GM23338 (cell line): ENCODE results near the gene PCNT. TPM values are rescaled to one million over a fixed set of nuclear protein-coding genes. Genes with fewer than 3 reads are reported as not detected.

Experiments used
- ATAC-seq: fragments of 200-7000 bp; cut with Tn5 transposase; 3 replicates; pipeline ENCODE4 v1.9.1; 2020
- DNase-seq: peaks from one replicate; pipeline ENCODE4 v3.0.0-alpha.2; 2015; ENCODE audit warnings: low spot score
- H2AFZ ChIP-seq: fragments of 200-600 bp; sonication (generic); 2 replicates; pipeline ENCODE4 v1.8.0; 2016; ENCODE audit warnings: antibody characterized with exemption, mild to moderate bottlenecking, moderate library complexity
- H3F3A ChIP-seq: fragments of 200-600 bp; sonication (generic); replicated peaks from 2 replicates; pipeline ENCODE4 v1.8.0; 2017; ENCODE audit warnings: antibody characterized with exemption, mixed run types, low read depth
- H3K27ac ChIP-seq: fragments of 200-600 bp; sonication (generic); 2 replicates; pipeline ENCODE4 v1.6.1; 2016; ENCODE audit warnings: low read depth
- H3K27me3 ChIP-seq: fragments of 200-600 bp; sonication (generic); 2 replicates; pipeline ENCODE4 v1.8.0; 2016; ENCODE audit warnings: mild to moderate bottlenecking, mixed run types, moderate library complexity; ENCODE audit not compliant: insufficient read depth
- H3K36me3 ChIP-seq: fragments of 200-600 bp; sonication (generic); 2 replicates; pipeline ENCODE4 v1.8.0; 2016; ENCODE audit warnings: mild to moderate bottlenecking; ENCODE audit not compliant: insufficient read depth
- H3K4me1 ChIP-seq: fragments of 200-600 bp; sonication (generic); 2 replicates; pipeline ENCODE4 v1.8.0; 2016; ENCODE audit warnings: mild to moderate bottlenecking, moderate library complexity; ENCODE audit not compliant: insufficient read depth
- H3K4me2 ChIP-seq: fragments of 200-600 bp; sonication (generic); 2 replicates; pipeline ENCODE4 v1.7.1; 2017; ENCODE audit warnings: mixed run types
- H3K4me3 ChIP-seq: fragments of 200-600 bp; sonication (generic); 2 replicates; pipeline ENCODE4 v1.6.1; 2016; ENCODE audit warnings: mixed run types
- H3K79me2 ChIP-seq: fragments of 200-600 bp; sonication (generic); replicated peaks from 2 replicates; pipeline ENCODE4 v1.8.0; 2017; ENCODE audit warnings: mild to moderate bottlenecking; ENCODE audit not compliant: insufficient read depth
- H3K9me2 ChIP-seq: fragments of 200-600 bp; sonication (generic); 2 replicates; pipeline ENCODE4 v1.8.0; 2017; ENCODE audit not compliant: insufficient read depth
- H4K20me1 ChIP-seq: fragments of 200-600 bp; sonication (generic); replicated peaks from 2 replicates; pipeline ENCODE4 v1.8.0; 2017; ENCODE audit warnings: mild to moderate bottlenecking; ENCODE audit not compliant: insufficient read depth
- H3K27ac Mint-ChIP-seq: 2 replicates; pipeline ENCODE4 v1.8.0; 2020; ENCODE audit warnings: inconsistent platforms, mild to moderate bottlenecking, moderate library complexity, mixed read lengths
- H3K27me3 Mint-ChIP-seq: 3 replicates; pipeline ENCODE4 v1.8.0; 2022; ENCODE audit warnings: low read depth, mild to moderate bottlenecking, moderate library complexity, mixed read lengths, inconsistent platforms; ENCODE audit not compliant: insufficient read depth, poor library complexity
- H3K36me3 Mint-ChIP-seq: 3 replicates; pipeline ENCODE4 v1.8.0; 2021; ENCODE audit warnings: low read depth, mild to moderate bottlenecking, inconsistent platforms, moderate library complexity, mixed read lengths
- H3K4me1 Mint-ChIP-seq: 3 replicates; pipeline ENCODE4 v1.8.0; 2020; ENCODE audit warnings: mild to moderate bottlenecking, inconsistent platforms, mixed read lengths
- H3K4me3 Mint-ChIP-seq: 3 replicates; pipeline ENCODE4 v1.8.0; 2021; ENCODE audit warnings: moderate library complexity, mild to moderate bottlenecking, inconsistent platforms, mixed read lengths
- H3K9me3 Mint-ChIP-seq: 3 replicates; pipeline ENCODE4 v1.8.0; 2020; ENCODE audit warnings: moderate library complexity, mild to moderate bottlenecking, inconsistent platforms, mixed read lengths
- CTCF ChIP-seq, 2 experiments: fragments of 200-600 bp in 1 of 2; sonication (generic) in 1 of 2; conservative IDR thresholded peaks; 2 replicates each; pipeline versions ENCODE4 v1.5.1 to v1.6.1; 2016 to 2017; ENCODE audit warnings: antibody characterized with exemption in 2 of 2, low read depth in 2 of 2, mild to moderate bottlenecking in 2 of 2, moderate library complexity in 1 of 2
- ETS1 ChIP-seq: IDR thresholded peaks from 2 replicates; pipeline ENCODE4 v1.6.1; 2016; ENCODE audit warnings: antibody characterized with exemption
- EZH2 ChIP-seq: fragments of 200-600 bp; sonication (generic); IDR thresholded peaks from one replicate; pipeline ENCODE4 v1.8.0; 2017; ENCODE audit warnings: antibody characterized with exemption, mild to moderate bottlenecking, low read depth; ENCODE audit not compliant: unreplicated experiment
- JUNB ChIP-seq: IDR thresholded peaks from one replicate; pipeline ENCODE4 v1.6.1; 2016; ENCODE audit warnings: antibody characterized with exemption; ENCODE audit not compliant: unreplicated experiment
- NANOG ChIP-seq: IDR thresholded peaks from 2 replicates; pipeline ENCODE4 v1.6.1; 2016; ENCODE audit warnings: antibody characterized with exemption, borderline replicate concordance
- POLR2AphosphoS5 ChIP-seq: IDR thresholded peaks from 2 replicates; pipeline ENCODE4 v1.6.1; 2016; ENCODE audit warnings: antibody characterized with exemption, low read depth
- REST ChIP-seq: IDR thresholded peaks from one replicate; pipeline ENCODE4 v1.6.1; 2018; ENCODE audit warnings: antibody characterized with exemption; ENCODE audit not compliant: unreplicated experiment
- ZNF331 ChIP-seq: fragments of 250-450 bp; sonication (Bioruptor Pico); IDR thresholded peaks from 2 replicates; pipeline ENCODE4 v1.5.0; 2020; ENCODE audit warnings: low read depth, mild to moderate bottlenecking, moderate library complexity
- polyA plus RNA-seq: library from polyadenylated mRNA; unstranded; fragments of >200 nt; fragmentation: Nextera tagmentation; extraction: Ambion mirVana; gene quantifications from 2 replicates; pipeline ENCODE4 v1.2.1, GENCODE V29; 2016
- total RNA-seq: library from RNA; depleted of rRNA; stranded (reverse); fragments of >200 nt; shearing (Covaris generic); gene quantifications from 2 replicates; pipeline ENCODE4 v1.2.3, GENCODE V29; 2014

Gene PCNT
- total and polyA plus RNA-seq, 2 experiments from 2014 or later = 39.6 to 46.1 TPM

- H3K27ac Mint-ChIP-seq = no peak overlapping the region
- no peaks in the 10 kb centered on the region for H3F3A ChIP-seq
- no peak overlapping the region for H3K4me2 ChIP-seq
- no peaks in the 10 kb centered on the region for H3K27me3 ChIP-seq
- H3K4me3 ChIP-seq = no peak overlapping the region
- H3K9me2 ChIP-seq = no peaks in the 10 kb centered on the region
- no peaks in the 10 kb centered on the region for H4K20me1 ChIP-seq
- H3K4me1 Mint-ChIP-seq = no peaks in the 10 kb centered on the region
- no peak overlapping the region for H2AFZ ChIP-seq
- TF ChIP-seq ZNF331 (CRISPR knock-in tag) = no peak
- no peak for TF ChIP-seq POLR2AphosphoS5
- no peak for TF ChIP-seq NANOG
- TF ChIP-seq ETS1 = no peak
- no peak for TF ChIP-seq REST
- TF ChIP-seq EZH2 = no peak
- no peak for TF ChIP-seq CTCF (conservative IDR thresholded peaks at IDR 0.05; ENCODE audit: low read depth in 2 of 2)
- ATAC-seq (no peak), DNase-seq (no peak)
- H3K36me3 ChIP-seq = peaks cover 2% of the 10 kb centered on the region
- H3K27me3 Mint-ChIP-seq = peaks cover 3% of the 10 kb centered on the region
- no peak overlapping the region for H3K4me3 Mint-ChIP-seq
- no peaks in the 10 kb centered on the region for H3K9me3 Mint-ChIP-seq
- H3K79me2 ChIP-seq = no peaks in the 10 kb centered on the region
- H3K36me3 Mint-ChIP-seq = peaks cover 47% of the 10 kb centered on the region
- H3K4me1 ChIP-seq = no peaks in the 10 kb centered on the region
- H3K27ac ChIP-seq = no peak overlapping the region
Observed at GRCh38 chr21:46397211-46397905, 73.4 kb downstream of the PCNT start.

GRCh38 chr21:46397993-46398392 is 74.0 kb downstream of the PCNT start:
- Mint-ChIP-seq H3K4me3 (no peak overlapping the region), H3K36me3 (peaks cover 48% of the 10 kb centered on the region), H3K9me3 (no peaks in the 10 kb centered on the region), H3K27ac (no peak overlapping the region), H3K4me1 (no peaks in the 10 kb centered on the region), H3K27me3 (peaks cover 3% of the 10 kb centered on the region)
- ATAC-seq = no peak
- no peak for DNase-seq
- no peak overlapping the region for H3K4me3 ChIP-seq
- no peaks in the 10 kb centered on the region for H3K79me2 ChIP-seq
- peaks cover 8% of the 10 kb centered on the region for H3K36me3 ChIP-seq
- H4K20me1 ChIP-seq = no peaks in the 10 kb centered on the region
- H3F3A ChIP-seq = no peaks in the 10 kb centered on the region
- no peak overlapping the region for H3K4me2 ChIP-seq
- no peak for TF ChIP-seq JUNB
- TF ChIP-seq NANOG = no peak
- no peaks in the 10 kb centered on the region for H3K4me1 ChIP-seq
- H3K27ac ChIP-seq = no peak overlapping the region
- H3K9me2 ChIP-seq = no peaks in the 10 kb centered on the region
- H3K27me3 ChIP-seq = no peaks in the 10 kb centered on the region
- H2AFZ ChIP-seq = no peak overlapping the region
